Measurements from ENCODE around the gene FAM78B.

FAM78B gene

DNA sequence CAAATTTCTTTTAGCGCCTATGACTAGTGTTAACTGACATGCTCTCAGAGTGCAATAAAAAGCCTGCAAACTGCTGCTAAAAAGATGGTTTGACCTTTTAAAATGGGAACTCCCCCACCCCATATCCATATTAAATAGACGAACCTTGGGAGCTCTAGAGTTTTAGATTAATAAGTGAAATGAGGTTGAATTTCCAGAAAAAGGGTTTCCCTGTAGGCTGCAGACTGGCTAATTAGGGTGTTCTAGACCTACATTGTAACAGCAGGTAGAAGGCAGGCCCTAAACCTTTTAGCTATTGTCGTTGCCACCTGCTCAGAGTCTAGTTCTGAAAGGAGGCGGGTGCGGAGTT lies 2.2 kb downstream of the FAM78B start:
- DNase-seq: no peak

- DNase-seq: no peak
These were observed 7.1 kb downstream of the FAM78B start for GRCh38 chr1:166159656-166160055.

- DNase-seq: no peak
These were observed 10.1 kb downstream of the FAM78B start for GRCh38 chr1:166156674-166157073.

- DNase-seq: no peak
These were observed 11.7 kb downstream of the FAM78B start for GRCh38 chr1:166155108-166155507.

DNA sequence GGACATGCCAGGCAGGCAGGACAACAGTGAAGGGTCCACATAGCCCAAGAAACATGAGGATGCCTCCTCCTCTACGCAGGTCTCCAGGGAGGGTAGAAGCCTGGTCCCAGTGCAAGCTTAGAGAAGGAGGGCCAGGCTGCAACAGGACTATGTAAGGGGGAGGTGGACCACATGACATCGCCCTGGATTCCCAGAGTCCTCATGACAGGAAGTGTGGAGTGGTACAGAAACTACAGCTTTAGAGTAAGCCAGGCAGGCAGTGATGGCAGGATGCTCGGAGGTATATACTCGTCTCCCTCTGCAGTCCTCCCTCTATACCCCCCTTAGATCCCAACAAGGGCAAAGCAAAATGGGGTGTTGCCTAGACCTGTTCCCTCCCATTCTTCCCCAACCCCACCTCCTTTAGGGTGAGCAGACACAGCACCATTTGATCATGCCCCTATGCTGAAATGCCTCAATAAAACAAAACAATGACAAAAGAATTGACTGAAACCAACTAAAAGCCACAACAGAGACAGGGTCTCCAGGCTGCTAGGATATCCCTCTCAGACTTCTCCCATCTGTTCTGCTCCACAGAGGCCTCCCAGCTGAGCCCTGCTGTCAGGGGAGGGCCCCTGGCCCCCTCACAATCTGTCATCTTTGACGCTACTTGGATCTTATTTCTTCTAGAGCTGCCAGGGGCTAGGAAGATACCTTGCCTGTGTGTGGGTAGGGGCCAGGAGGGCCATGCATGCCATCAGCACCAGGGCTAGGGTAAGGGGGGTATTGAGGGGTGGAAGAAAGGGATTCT lies 13.1 kb downstream of the FAM78B start:
- DNase-seq: no peak

GRCh38 chr1:166152978-166153377 lies 13.8 kb downstream of the FAM78B start:
- no peak for DNase-seq

GRCh38 chr1:166151804-166152203 lies 15.0 kb downstream of the FAM78B start:
- no peak for DNase-seq

- DNase-seq: no peak
These were observed 21.3 kb downstream of the FAM78B start for GRCh38 chr1:166145499-166145898.

GRCh38 chr1:166141969-166142368 lies 24.8 kb downstream of the FAM78B start:
- no peak for DNase-seq

- DNase-seq: no peak
These were observed 26.6 kb downstream of the FAM78B start for GRCh38 chr1:166140251-166140650.

DNA sequence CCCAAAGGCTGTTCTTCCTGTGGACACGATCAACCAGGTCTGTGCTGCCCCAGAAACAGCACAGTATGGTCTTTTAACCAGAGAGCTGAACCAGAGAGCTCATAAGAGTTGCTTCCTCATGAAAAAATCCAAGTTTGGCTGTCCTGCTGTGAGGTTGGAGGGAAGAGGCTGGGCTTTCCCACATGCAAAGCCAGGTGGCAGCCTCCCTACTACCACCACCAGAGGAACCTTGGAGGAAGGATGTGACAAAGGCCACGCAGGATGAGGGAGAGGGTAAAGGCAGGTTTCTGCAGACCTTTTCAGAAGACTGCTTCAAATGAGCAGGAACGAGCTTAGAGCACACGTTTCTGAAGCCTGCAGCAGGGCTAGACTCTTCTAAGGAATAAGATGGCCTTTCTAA lies 27.1 kb downstream of the FAM78B start:
- no peak for DNase-seq

DNA sequence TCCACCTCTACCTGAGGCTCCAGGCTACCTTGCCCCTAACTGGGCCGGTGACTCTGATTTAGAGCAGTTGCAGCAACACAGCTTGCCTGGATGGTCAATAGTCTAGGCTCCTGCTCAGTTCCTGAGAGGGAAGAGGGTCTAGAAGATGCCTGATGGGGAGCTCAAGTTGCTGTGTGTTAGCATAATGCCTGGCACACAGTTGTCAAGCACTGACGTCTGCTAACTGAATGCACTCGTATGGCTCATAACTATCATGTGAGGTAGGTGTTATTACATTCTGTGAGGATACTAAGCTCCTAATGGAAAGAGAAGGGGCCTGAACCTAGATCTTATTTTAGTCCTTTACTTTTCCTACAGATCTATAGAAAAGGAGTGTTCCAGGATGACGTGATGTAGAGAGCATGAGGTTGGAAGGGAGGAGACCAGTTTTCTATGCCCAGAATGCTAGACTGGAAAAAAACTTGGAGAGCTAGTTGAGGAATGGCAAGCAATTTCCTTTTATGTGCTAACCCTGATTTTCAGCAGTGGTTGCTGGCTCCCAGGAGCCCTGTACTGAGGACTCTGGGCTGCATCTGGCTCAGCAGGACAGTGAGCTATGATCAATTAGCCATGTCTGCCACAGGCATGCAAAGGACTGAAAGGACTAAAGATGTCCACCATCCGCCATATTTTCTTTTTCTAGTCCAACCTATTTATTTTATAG lies 30.0 kb downstream of the FAM78B start:
- DNase-seq: no peak

DNA sequence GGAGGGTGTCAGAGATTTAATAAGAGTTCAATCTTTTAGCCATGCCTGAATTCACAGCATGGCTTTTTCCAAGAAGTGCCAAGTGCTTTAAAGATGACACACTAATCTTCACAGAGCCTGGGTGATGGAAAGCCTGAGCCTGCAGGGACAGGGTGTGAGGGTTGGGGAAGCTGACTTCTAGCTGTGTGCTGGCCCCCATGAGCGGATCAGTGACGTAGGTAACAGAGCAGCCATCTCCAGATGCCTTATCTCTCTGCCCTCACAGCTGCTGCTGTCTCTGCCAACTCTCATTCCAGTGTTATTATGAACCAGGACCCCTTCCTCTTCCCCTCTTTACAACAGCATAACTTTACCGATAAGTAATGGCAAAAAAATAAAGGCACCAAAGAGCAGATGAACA lies 30.6 kb downstream of the FAM78B start:
- no peak for DNase-seq

DNA sequence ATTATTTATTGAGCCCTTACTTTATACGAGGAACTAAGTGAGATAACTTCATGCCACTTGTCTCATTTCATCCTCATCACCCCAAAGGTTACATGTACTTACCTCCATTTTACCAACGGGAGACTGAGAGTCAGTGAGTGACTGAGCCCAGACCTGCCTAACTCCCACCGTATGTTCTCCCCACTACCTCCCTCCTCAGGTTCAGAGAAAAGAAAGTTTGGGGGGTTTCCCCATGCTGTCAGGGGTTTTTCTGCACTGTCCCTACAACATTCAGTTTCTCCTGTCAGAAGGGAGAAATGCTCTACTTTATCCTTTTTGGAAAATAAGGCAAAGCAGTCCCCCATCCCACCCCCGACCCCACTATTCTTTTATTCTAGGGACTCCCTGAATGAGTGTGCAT lies 32.9 kb downstream of the FAM78B start:
- no peak for DNase-seq

DNA sequence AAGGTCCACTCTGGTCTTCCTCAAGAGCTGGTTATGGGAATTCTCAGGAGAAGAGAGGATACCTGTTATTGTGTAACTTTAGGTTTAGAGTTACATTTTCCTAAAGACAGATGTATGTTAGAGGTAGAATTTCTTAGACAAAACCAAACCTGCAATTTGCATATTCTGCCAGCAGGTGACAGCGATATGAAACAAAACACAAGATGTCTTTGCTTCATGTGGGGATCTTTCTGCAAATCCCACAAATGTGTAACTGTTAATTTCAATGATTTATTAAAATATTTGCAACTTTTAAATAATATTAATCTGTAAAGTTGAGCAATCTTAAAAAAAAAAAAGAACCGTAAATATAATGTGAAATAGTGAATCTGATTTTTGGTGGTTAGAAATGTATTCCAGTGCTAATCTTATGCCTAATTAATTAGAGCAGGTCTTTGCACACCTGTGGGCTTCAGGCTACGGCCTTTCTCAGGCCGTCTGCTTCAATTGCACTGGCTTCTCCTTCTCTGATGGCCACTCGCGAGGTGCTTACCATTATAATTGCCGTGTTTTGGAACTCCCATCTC lies 33.4 kb downstream of the FAM78B start:
- DNase-seq: no peak

DNA sequence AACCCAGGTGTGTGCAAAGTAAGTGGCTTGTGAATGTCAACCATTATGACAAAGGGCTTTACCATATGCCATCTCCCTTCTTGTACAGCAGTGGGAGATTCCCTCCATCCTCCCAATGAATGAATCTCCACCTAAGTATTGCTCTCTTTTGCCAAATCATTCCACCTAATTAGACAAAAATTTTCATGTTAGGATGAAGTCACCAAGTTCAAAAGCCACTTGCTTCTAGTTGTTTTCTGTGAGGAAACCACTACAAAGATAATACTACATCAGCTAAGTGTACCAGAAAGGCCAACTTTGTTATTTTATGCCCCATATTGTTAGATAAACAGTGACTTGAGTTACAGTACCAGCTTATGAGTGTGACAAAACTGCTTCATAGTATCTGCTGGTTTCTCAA lies 34.3 kb downstream of the FAM78B start:
- no peak for DNase-seq

DNA sequence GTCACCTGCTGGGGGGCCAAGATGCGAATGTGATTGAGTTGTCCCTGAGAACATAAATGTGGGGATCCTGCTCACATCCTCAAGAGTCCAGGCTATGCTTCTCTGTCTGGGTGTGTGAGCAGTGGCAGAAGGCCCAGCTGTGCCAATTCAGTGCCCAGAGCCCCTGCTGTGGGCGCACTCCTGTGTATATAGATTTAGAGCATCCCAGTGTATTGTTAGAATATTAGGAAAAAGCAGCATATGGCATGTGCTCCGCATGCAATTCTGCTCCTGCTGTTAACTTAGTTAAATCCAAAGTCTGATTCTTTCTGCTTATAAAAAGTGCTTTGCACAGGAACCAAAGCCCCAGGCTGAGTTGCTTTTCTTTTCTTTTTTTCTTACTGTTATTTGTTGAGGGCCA lies 37.8 kb downstream of the FAM78B start:
- no peak for DNase-seq

- no peak for DNase-seq
These were observed 38.6 kb downstream of the FAM78B start for GRCh38 chr1:166128195-166128594.

DNA sequence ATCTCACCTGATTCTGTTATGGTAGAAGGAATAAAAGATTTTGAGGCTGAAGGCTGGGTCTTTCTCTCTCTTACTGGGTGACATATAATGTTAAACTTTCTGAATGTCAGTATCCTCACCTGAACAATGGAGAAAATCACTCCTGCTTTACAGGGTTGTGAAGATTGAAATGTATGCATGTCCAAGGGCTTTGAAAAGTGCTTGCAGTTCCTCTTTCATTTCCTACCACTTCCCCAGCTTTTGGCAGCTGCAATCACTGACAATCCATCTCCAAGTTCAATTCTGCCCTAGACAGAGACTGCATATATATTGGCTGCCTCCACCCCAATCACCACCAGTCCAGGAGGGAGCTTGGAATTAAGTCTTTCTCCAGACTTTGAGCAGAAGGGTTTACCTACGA lies 39.8 kb downstream of the FAM78B start:
- DNase-seq: no peak

DNA sequence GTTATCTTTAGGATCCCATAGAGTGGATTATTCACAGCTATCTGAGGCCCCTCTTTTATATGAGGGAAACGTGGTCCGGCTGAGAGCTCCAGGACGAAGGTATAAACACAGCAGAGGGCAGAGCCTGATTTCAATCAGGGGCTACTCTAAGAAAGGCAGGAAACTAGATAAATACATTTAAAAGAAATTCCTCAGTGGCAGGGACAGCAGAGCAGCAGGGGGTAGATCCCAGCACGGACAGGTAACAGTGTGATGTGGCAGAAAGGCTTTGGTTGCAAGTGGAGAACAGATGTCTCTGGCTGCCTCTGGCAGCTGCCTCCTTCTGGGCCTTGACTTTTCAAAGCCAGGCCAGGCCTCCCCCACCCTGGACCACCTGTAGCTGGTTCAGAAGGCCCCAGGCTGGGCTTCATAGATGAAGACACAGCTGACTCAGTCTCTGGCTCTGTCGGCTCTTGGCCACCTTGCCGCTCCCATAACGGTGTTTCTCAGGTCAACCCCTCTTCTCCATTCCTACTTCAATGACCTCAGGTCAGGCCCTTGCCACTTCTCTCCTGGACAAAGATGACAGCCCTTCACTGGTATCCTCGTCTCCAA lies 43.8 kb downstream of the FAM78B start:
- DNase-seq: no peak

GRCh38 chr1:166121010-166121409 lies 45.8 kb downstream of the FAM78B start:
- DNase-seq: no peak

DNA sequence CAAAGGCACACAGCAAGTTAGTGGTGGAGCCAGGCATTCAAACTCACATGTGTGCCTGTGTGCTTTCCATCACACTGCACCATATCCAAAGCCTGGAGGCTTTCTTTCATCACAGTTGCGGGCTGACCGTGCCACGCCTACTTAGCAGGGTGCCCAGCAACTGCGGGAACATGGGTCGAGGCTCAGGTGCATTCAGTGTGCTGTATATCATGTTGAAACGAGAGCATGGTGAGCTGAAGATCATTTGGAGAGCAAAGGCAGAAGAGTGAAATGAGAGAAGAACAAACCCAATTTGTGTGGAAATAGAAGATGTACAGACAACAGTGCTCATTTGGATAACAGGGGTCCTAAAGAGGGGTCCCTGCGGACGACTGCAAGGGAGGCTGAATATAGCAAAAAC lies 46.5 kb downstream of the FAM78B start:
- no peak for DNase-seq

- no peak for DNase-seq
These were observed 47.3 kb downstream of the FAM78B start for GRCh38 chr1:166119471-166119965.

- DNase-seq: no peak
These were observed 49.0 kb downstream of the FAM78B start for GRCh38 chr1:166117776-166118175.
